ENCODE data around the gene ACO2.

Gene ACO2

DNA sequence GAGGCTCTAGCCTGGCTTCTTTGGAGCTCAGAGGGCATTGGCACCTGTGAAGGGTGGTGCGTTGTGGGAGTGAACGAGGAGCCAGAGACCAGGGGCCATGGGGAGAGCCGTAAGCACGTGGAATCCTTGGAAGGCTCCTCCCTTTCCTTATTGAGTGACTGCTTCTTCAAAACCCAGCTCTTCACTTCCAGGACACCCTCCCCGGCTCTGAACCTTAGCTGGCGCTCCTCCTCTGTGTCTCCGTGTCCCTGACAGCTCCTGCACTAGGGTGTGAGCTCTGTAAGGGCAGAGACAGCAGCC, 49.1 kb downstream of the ACO2 start:
- no peak for DNase-seq

DNA sequence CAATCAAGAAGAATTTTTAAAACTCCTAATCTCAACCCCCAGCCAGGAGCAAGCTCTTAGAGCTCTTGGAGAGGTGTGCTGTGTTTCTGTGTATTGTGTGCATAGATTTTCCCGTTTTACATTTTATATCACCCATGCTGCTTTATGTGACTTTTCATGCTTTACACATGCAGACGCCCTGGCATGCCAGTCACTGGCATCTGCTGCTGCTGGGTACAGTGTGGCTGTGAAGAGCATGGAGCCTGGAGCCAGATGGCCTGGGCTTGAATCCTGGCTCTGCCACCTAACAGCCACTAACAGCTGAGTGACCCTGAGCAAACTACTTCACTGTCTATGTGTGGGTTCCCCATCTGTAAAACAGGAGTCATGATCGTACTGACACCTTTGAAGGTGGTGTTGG, 52.2 kb downstream of the ACO2 start:
- peak in 1 of 51 donors; percentile 21 for DNase-seq

DNA sequence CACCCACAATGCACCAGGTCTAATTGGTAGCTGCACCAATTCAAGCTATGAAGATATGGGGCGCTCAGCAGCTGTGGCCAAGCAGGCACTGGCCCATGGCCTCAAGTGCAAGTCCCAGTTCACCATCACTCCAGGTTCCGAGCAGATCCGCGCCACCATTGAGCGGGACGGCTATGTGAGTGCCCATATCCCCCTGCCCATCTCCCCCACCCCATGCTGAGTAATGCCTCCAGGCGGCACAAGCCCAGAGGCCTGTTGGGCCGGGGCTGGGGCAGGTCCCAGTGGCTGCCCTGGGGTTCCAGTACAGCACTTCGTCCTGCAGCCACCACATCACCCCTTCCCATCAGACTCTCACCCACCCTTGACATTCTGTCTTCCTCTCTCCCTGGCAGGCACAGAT, 53.9 kb downstream of the ACO2 start:
- DNase-seq, result no peak

DNA sequence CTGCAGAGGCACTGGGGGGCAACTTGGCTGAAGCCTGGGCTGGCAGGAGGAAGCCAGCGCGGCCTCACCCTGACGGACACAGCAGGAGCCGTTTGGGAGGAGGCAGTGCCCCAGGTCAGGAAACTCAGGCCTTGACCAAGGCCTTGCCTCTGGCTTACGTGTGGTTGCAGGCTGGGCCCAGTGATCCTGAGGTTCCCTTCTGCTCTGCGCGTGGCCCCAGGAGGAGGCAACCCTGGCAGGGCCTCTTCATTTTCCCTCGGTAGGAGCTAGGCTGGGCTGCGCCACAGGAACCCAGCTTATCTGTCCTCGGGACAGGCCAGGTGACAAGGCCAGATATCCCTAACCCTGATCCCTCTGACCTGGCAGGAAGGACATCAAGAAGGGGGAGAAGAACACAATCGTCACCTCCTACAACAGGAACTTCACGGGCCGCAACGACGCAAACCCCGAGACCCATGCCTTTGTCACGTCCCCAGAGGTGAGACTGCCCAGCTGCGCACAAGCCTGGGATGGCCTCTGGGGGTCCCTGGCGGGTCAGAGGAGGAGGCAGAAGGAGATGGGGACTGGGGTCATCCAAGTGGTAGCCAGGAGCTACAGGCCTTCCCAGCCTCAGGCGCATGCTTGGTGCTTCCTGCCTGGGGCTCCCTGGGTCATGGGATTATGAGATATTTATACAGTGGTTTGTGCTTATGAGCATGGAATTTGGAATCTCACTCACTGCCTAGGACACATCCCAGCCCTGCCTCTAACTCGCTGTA, 54.7 kb downstream of the ACO2 start:
- DNase-seq, result no peak

DNA sequence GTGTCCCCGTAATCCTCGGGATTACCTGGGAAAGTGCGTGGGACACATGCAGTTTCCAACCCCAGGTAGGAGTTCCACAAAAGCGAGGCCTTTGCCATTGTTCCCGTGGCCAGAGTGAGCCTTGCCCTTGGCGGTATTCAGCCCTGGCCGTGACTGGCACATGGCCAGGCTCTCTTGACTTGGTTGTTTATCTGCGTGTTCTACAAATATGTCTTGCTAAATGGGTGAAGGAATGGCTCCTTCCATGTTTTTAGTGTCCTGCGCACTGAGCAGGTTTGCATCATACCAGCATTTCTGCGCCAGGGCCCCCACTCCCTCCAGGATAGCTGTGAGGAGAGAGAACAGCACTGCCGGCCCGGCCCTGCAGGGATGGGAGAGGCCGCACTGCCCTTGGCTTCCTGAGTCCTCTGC, 55.3 kb downstream of the ACO2 start:
- peak in 17 of 51 donors; percentile 17 to 51 (median 35) for DNase-seq

DNA sequence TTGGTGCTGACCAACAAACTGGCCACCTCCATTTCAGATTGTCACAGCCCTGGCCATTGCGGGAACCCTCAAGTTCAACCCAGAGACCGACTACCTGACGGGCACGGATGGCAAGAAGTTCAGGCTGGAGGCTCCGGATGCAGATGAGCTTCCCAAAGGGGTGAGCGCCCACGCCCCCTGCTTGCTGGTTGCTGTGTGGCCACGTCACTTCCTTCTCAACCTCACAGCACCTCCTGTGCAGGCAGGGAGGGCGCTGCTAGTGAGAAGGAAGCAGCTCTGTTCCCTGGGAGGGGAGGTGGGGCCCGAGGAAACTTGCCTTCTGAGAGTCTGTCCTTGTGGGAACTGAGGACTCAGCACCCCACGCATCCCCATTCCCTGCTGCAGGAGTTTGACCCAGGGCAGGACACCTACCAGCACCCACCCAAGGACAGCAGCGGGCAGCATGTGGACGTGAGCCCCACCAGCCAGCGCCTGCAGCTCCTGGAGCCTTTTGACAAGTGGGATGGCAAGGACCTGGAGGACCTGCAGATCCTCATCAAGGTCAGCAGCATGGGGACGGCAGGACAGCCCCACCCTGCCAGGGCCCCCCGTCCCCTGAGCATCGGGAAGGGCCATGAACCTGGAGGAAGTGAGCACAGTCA, 56.0 kb downstream of the ACO2 start:
- peak in 1 of 51 donors; percentile 12 for DNase-seq

DNA sequence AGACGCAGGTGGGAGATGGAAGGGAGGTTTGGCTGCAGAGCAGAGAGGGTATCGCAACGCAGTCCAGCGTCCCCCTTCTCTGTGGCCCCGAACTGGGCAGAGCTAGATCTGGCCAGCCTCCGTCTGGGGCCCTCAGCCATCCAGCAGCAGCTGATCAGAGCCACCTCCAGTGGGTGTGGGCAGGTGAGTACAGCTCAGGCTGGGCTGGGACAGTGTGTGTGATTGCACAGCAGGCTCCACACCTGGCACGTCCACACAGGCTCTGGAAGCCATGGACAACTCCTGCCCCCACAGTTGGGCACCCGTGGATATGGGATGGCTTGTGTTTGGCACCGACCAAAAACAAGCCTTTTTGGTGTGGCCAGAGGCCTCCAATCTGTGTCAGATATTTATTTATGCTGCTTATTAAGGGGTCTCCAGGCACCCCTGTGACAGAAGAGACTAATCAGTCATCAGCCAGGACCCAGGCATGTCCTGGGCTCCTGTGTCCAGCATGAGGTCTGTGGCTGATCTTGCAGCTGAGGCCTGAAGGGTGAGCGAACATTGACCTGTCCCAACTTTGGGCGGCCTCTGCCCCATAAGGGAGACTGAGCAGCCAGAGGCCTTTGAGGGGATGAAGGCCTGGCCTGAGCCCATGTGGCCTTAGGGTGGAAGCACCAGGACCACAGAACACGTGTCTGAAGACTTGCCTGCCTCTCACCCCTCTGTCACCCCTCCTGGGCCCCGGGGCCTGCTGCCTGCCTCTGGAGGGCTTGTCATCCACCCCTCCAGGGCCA, 56.7 kb downstream of the ACO2 start:
- no peak for DNase-seq

DNA sequence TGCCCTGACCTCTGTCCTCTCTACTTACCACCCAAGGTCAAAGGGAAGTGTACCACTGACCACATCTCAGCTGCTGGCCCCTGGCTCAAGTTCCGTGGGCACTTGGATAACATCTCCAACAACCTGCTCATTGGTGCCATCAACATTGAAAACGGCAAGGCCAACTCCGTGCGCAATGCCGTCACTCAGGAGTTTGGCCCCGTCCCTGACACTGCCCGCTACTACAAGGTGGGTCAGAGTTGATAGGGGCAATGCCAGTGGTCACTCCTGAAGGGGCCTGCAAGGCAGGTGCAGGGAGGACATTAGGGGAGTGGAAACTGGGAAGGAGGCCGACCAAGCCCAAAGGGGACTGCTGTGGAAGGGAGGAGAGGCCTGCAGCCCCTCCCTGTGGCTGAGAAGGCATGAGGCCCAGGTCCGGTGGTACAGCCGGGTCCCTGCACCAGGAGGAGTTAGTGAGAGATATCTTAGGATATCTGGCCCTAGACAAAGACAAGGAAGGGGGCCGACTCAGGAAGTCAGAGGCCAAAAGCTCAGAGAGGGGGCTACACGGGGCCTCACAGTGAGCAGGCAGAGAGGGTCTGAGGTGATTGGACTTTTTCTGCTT, 57.4 kb downstream of the ACO2 start:
- DNase-seq, result no peak

DNA sequence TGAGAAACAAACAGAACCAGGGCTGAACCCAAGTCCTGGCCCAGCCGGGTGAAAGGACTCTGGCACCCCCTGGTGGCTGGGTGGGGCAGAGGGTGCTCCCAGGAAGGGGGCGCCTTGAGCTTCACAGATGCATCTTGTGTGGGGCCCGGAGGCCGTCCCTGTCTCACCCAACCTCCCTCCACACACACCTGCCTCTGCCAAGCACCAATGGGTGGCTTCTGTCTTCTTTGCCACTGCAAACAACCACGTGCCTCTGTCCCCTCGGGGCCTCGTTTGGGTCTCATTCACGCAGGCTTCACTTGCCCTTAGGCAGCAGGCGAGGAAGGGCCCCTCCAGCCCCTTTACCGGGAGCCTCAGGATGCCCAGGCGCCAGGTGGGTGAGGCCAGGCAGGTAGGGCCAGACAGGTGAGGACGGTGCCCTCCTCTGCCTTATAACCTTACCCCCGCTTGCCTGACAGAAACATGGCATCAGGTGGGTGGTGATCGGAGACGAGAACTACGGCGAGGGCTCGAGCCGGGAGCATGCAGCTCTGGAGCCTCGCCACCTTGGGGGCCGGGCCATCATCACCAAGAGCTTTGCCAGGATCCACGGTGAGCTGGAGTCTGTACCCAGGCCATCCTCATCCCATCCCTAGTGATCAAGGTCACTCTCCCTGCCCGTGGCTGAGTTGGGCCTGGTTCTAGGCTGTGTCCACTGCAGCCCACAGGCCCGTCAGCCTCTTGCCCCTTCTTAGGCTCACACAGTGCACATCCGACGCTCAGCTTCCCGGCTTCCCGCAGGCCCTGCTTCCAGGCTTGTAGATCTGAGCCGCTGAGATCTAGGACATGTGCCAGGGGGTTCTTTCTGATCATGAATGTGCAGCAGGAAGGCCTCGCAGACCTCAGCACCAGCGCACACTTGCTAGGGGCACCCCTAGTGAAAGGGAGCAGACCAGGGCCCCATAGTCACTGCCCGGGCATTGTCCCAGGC, 58.2 kb downstream of the ACO2 start:
- peak in 25 of 51 donors; percentile 17 to 69 (median 40) for DNase-seq

DNA sequence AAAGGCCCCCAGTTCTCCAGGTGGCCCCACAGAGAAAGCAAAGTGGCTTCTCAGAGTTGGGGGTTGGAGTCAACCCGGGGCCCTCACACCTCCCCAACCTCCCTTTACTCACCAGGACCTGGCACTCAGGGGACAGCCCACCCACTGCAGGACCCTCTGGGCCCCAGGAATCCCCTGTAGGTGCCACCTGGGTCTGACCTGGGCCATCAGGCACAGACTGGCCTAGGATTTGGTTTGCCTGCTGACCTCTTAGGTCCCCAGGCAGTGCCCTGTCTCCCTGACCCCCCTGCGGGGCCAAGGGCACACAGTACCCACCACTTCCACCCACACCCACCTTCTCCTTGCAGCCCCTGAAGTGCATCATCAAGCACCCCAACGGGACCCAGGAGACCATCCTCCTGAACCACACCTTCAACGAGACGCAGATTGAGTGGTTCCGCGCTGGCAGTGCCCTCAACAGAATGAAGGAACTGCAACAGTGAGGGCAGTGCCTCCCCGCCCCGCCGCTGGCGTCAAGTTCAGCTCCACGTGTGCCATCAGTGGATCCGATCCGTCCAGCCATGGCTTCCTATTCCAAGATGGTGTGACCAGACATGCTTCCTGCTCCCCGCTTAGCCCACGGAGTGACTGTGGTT, 59.3 kb downstream of the ACO2 start:
- no peak for DNase-seq

DNA sequence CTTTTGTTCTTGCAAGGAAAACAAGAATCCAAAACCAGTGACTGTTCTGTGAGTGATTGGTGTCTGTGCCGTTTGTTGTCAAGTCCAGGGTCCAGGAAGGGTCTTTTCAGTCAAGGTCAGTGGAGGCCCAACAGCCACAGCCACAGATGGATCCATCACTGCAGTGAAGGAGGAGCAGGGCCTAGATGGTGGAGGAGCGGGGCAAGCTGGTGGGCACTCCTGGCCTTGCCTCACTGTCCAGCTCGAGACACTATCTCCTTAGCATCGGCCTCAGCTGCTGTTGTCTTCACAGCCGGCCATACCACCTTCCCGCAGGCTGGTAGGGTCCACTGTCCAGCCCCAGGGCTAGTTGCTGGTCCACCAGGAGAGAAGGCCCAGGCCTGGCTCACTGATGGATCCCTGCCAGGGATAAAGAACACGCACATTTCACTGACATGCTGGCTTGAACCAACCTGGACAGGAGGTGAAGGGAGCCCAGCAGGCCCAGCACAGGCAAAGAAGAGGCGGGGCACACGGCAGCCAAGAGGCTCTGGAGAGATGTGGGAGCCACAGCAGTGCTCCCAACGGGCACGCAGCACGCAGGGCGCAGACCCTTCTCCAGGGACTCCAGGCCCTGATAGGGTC, 60.1 kb downstream of the ACO2 start:
- no peak for DNase-seq

DNA sequence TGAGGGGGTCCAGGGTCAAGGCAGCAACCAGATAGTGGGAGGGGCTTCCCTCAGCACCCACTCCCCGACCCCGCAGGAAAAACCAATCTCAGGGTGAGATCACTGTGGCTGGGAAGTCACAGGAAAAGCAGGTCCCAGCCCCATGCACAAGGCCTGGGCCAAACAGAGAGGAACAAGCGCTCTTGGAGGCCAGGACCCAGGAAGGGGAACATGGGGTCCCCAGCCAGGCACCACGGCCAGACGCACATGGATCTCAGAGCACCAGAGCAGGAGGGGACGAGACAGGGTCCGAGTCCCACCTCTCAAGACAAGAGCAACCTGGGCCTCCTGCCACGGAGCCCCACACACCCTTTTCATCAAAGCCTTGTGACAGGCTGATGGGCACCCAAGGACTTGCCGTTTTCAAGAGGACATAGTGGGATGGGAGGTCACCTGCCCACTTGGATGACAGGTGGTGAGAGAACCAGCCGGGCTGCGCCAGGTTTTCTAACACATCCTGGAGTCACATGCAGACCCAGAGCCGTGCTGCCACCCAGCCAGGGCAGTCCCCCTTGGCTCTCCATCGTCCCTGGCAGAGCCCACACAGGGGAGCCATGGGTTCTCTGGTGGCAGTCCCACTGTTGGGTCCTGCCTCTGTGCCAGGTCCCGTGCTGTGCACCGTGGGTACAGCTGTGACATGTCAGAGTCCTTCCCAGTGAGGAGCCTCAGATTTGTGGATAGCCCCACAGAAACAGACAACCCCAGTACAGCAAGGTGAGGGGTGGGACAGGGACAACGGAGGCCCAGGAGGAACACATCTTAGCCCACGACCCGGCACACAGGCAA, 62.2 kb downstream of the ACO2 start:
- no peak for DNase-seq

DNA sequence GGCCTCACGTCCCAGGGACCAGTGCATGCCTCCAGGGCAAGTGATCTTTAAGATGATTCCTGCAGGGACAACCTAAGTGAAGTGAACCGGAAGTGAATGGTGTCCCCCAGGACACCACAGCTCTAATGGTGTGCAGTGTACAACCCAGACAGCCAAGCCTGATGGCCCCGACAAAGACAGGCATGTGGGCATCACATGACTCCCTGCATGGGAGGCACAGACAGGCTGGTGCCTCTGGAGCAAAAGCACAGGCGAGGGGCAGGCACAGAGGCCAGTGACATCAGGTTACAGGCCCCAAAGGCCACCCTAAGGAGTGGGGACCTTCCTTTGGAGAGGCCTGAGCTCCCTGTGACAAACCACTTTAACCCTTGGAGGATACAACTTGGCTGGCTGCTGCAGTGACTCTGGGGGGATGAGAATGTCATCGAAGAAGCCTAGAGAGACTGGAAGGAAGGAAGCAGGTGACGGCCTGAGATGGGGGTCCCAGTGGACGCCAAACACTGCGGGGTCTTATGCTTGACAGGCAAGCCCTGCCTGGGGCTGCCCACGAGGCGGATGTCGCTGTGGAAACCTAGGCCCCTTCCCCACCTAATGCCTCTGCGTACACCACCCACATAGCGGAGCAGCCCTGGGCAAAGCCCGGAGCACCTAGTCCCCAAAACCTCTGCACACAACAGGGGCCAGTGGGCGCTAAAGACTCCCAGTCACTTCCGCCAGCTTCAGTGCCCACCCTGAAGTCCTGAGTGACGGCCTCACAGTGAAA, 63.0 kb downstream of the ACO2 start:
- DNase-seq, result peak in 3 of 51 donors; percentile 11 to 35 (median 32)

DNA sequence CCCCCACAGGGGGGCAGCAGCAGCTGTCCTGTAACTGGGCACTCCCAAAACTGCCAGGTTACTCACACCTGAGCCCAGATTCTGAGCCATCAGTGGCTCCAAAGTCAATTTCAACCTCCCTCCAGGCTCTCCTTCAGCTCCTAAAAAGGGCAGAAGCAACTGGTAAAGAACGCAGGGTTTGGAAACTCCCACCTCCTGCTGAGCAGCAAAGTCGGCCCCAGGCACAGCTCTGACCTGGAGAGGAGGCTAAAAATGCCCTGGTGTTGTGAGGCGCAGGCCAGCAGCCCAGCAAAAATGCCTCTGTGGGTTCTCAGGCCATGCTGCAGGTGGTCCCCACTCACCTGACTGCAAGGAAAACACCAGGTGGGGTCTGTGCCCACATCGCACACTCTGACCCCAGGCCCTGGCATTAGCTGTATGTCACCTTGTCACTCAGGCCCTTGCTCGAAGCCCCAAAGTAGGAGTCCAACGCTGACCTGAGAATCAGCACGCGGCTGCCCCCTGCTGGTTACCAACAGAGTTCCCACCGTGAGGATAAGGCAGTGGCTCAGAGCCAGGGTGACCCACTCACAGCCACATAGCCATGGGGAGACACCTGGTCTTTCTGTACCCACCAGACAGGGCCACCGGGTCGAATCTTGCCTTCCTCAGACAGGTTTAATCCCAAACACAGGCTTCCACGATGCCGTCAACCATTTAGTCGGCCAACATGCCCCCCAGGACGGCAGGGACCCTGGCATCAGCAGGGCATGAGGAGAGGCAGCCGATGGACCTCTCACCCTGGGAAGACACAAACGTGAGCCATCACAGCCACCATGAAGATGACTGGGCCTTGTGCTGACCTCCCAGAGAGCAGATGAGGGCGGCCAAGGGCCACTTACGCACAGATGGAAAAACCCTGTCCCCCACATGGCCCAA, 64.2 kb downstream of the ACO2 start:
- DNase-seq, result peak in 39 of 51 donors; percentile 19 to 80 (median 55)

DNA sequence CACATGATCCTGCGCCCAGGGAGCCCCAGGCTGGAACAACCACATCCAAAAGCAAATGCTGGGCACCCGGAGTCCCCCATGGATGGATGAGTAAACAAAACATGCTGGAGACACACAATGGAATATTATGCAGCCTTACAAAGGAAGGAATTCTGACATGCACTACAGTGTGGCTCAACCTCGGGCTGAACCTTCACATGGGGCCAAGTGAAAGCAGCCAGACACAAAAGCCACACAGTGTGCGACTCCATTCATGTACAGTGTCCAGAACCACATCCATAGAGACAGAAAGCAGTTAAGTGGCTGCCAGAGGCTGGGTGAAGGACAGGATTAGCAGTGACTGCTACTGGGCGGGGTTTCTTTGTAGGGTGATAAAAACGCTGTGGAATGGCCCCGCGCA, 65.3 kb downstream of the ACO2 start:
- DNase-seq, result no peak

DNA sequence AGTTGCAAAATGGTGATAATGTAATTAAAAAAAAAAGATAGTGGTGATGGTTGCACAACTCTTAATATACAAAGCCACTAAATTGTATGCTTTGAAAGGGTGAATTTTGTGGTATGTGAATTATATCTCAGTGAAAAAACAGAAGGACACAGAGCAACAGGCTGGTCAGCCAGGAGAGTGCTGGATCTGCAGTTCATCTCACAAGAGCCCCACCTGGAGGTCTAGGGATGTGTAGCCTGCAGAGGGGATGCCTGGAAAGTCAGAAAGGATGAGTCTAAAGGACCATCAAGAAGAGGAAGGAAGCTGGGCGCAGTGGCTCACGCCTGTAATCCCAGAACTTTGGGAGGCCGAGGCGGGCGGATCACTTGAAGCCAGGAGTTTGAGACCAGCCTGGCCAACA, 66.3 kb downstream of the ACO2 start:
- no peak for DNase-seq

DNA sequence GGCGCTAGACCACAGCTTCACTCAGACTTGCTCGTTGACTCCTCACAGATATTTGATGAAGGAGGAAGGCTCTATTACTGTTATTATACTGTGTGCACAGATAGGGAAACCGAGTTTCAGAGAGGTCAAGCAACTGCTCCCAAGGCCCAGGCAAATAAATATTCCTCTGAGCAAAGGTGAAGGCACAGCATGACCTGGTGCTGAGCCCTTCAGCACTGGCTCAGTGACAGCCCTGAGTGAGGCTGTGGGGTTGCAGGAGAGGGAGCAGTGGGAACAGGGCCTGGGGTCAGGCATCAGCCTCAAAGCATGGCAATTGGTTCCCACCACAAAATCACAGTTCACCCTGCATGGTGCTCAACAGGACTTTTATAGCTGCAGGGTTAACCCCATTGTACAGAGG, 68.3 kb downstream of the ACO2 start:
- no peak for DNase-seq
